Ishikawa (cell line): ENCODE measurements around the gene RTTN.

Experiments used
- CEBPB ChIP-seq: IDR thresholded peaks from 2 replicates; pipeline ENCODE4 v1.6.1; 2012
- CREB1 ChIP-seq: IDR thresholded peaks from 2 replicates; pipeline ENCODE4 v1.6.1; 2012; ENCODE audit warnings: low read depth
- EGR1 ChIP-seq: IDR thresholded peaks from 2 replicates; pipeline ENCODE4 v1.6.1; 2012
- EP300 ChIP-seq: IDR thresholded peaks from 2 replicates; pipeline ENCODE4 v1.6.1; 2012; ENCODE audit warnings: borderline replicate concordance
- FOXM1 ChIP-seq: IDR thresholded peaks from 2 replicates; pipeline ENCODE4 v1.6.1; 2012; ENCODE audit warnings: low read depth, borderline replicate concordance
- MAX ChIP-seq: IDR thresholded peaks from 2 replicates; pipeline ENCODE4 v1.6.1; 2012
- NFIC ChIP-seq: IDR thresholded peaks from 2 replicates; pipeline ENCODE4 v1.6.1; 2012
- RAD21 ChIP-seq: IDR thresholded peaks from 2 replicates; pipeline ENCODE4 v1.6.1; 2012; ENCODE audit warnings: low read depth
- REST ChIP-seq: IDR thresholded peaks from 2 replicates; pipeline ENCODE4 v1.6.1; 2012; ENCODE audit warnings: low read depth, mild to moderate bottlenecking
- TAF1 ChIP-seq: IDR thresholded peaks from 2 replicates; pipeline ENCODE4 v1.6.1; 2012; ENCODE audit warnings: low read depth, mild to moderate bottlenecking
- TCF12 ChIP-seq: IDR thresholded peaks from 2 replicates; pipeline ENCODE4 v1.6.1; 2012; ENCODE audit warnings: low read depth
- TEAD4 ChIP-seq: IDR thresholded peaks from 2 replicates; pipeline ENCODE4 v1.6.1; 2012
- YY1 ChIP-seq: IDR thresholded peaks from 2 replicates; pipeline ENCODE4 v1.6.1; 2012; ENCODE audit warnings: low read depth
- ZBTB7A ChIP-seq: IDR thresholded peaks from 2 replicates; pipeline ENCODE4 v1.6.1; 2012; ENCODE audit warnings: low read depth
- TF ChIP-seq, protein P1 (sequence below): IDR thresholded peaks from 2 replicates; pipeline ENCODE4 v1.6.1; 2012

Gene RTTN

DNA sequence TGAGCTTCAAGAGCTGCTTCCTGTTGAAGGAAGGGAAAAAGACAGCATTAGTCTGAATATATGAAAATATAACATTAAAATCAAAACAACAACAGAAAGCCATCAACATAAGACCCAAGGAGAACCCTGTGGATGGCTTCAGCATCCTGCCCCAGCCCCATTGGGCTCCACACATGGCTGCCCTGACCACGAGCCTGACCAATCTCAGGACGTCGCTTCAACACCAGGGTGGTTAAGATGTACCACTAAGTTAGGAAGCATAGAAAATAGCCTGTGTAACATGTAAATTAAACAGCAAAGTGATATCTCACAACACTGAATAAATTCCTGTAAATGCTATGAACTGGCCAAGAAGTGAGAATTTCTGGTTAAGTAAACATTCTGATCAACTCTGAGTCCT, 180.7 kb downstream of the RTTN start:
- TF ChIP-seq CREB1, result no peak
- TF ChIP-seq EP300, result no peak
- TF ChIP-seq TEAD4, result no peak
- no peak for TF ChIP-seq MAX
- TF ChIP-seq RAD21, result no peak
- TF ChIP-seq YY1, result no peak
- no peak for TF ChIP-seq REST
- TF ChIP-seq ZBTB7A, result no peak
- no peak for TF ChIP-seq TAF1
- no peak for TF ChIP-seq FOXM1
- TF ChIP-seq, protein P1, sequence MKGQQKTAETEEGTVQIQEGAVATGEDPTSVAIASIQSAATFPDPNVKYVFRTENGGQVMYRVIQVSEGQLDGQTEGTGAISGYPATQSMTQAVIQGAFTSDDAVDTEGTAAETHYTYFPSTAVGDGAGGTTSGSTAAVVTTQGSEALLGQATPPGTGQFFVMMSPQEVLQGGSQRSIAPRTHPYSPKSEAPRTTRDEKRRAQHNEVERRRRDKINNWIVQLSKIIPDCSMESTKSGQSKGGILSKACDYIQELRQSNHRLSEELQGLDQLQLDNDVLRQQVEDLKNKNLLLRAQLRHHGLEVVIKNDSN, result no peak

GRCh38 chr18:70024093-70024492, 181.4 kb downstream of the RTTN start:
- no peak for TF ChIP-seq CREB1
- TF ChIP-seq TAF1, result no peak
- no peak for TF ChIP-seq CEBPB
- no peak for TF ChIP-seq ZBTB7A
- TF ChIP-seq FOXM1, result no peak
- TF ChIP-seq TCF12, result no peak
- no peak for TF ChIP-seq REST
- TF ChIP-seq RAD21, result no peak
- TF ChIP-seq EGR1, result no peak
- TF ChIP-seq, protein P1, result no peak
- TF ChIP-seq NFIC, result no peak
- TF ChIP-seq TEAD4, result no peak
- TF ChIP-seq EP300, result no peak
- TF ChIP-seq MAX, result no peak
- TF ChIP-seq YY1, result no peak

DNA sequence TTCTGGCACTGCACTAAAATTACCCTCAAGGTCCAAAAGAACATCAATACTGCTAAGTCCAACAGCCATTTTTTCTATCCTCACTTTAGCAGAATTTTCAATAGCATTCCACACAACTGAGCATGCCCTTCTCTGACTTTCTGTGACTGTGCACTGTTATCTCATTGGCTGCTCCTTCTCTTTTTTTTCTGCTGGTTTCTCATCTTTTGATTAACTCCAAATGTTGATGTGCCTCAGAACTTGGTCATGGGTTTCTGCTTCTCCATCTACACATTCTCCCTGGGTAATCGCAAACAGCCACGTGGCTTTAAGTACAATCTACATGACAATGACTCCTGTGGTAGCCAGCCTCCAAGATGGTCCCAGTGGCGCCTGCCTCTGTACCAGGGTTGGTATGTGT, 182.9 kb downstream of the RTTN start:
- no peak for TF ChIP-seq EP300
- TF ChIP-seq, protein P1, result no peak

DNA sequence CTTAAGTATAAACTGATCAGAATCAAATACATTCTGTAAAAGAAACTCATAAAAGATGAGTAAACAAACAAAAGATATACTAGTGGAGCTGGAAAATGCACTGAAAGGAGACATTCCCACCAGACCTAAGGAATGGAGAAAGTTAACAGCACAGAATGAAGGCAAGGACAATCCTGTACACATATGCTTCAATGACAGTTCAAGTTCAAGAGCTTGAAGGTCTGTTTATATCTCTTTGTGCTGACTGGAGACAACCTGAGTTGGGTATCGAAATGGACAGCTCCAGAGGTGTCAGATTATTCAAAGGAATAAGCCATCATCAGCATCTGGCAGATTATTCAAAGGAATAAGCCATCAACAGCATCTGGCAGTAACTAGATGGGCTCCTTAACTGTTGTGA, 184.0 kb downstream of the RTTN start:
- TF ChIP-seq CREB1 (no peak), FOXM1 (no peak), REST (no peak), TAF1 (no peak), YY1 (no peak), TEAD4 (no peak), CEBPB (no peak), EP300 (no peak), TCF12 (no peak), ZBTB7A (no peak), MAX (no peak), NFIC (no peak), EGR1 (no peak), RAD21 (no peak)
- TF ChIP-seq, protein P1, result no peak
